Measurements from ENCODE around the gene SMPDL3A. TPM values are rescaled to one million over a fixed set of nuclear protein-coding genes. Genes with fewer than 3 reads are reported as not detected.

Gene SMPDL3A
- total RNA-seq, 1 experiment from 2014 or later = 2.4 TPM

DNA sequence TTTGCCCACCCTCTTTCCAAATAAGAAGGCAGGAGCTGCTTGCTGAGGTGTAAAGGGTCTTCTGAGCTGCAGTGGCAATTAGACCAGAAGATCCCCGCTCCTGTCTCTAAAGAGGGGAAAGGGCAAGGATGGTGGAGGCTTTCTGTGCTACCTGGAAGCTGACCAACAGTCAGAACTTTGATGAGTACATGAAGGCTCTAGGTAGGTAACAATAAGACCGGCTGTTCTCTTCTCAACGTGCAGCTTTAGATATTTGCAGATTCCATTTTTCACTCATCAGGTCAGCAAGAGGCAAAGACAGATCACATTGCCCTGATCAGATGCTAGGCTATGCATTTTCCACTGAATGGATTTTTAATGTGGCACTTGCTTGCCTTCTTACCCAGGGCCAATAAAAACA, 9.4 kb upstream of the SMPDL3A start, which contains the start of gene FABP7:
Gene FABP7, plus strand, starts transcription at position 50 of the 400 bp plus-strand sequence. Its CDS starts 79 bp downstream, at position 129.
- no peaks in the 10 kb centered on the region for H3F3A ChIP-seq (ENCODE audit: insufficient read depth, low read depth)
- ChIA-PET CTCF (no interaction called here), POLR2A (ENCODE audit: unreplicated experiment) (no interaction called here)
- no peak within 1 kb of the TSS for H3K4me2 ChIP-seq
- no peak for TF ChIP-seq EZH2 (IDR thresholded peaks at IDR 0.05; ENCODE audit: low read depth)
- H4K20me1 ChIP-seq (ENCODE audit: insufficient read depth) = no peaks in the 10 kb centered on the region
- no peaks in the 10 kb centered on the region for H3K27me3 ChIP-seq (ENCODE audit: insufficient read depth, low read depth)
- BruUV-seq (replicated peaks) = no TSS peak
- no peak within 1 kb of the TSS for H3K27ac ChIP-seq
- intact Hi-C loops (cut with micrococcal nuclease; ENCODE audit: unreplicated experiment) = no loop called here
- H3K4me3 ChIP-seq = no peak within 1 kb of the TSS
- no peak for DNase-seq
- H3K9me2 ChIP-seq (ENCODE audit: insufficient read depth) = no peaks in the 10 kb centered on the region
- no peaks in the 10 kb centered on the region for H3K36me3 ChIP-seq (ENCODE audit: low read depth)
- no peaks in the 10 kb centered on the region for H3K79me2 ChIP-seq (ENCODE audit: low read depth)
- H3K9me3 ChIP-seq (ENCODE audit: insufficient read depth, low read depth) = no peaks in the 10 kb centered on the region
- H2AFZ ChIP-seq = no peak within 1 kb of the TSS; the same call in 1 of the 2 replicates
- H3K4me1 ChIP-seq (replicated peaks; ENCODE audit: insufficient read depth) = no peaks in the 10 kb centered on the region

DNA sequence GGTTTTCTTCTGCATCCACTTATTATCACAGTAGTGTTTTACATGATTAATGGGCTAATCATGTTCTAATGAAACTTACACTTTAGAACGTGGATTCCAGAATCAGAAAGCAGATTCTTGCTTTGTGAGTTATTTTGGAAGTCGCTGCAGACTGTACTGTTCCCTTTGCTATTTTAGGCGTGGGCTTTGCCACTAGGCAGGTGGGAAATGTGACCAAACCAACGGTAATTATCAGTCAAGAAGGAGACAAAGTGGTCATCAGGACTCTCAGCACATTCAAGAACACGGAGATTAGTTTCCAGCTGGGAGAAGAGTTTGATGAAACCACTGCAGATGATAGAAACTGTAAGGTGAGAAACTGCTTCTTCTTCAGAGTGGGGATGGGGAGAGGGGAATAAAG, 8.9 kb upstream of the SMPDL3A start:
- no peak overlapping the region for H3K27ac ChIP-seq
- H3K9me3 ChIP-seq (ENCODE audit: insufficient read depth, low read depth) = no peaks in the 10 kb centered on the region
- no peak overlapping the region for H3K4me3 ChIP-seq
- H3K79me2 ChIP-seq (ENCODE audit: low read depth) = no peaks in the 10 kb centered on the region
- no peak overlapping the region for H3K4me2 ChIP-seq
- H2AFZ ChIP-seq = no peak overlapping the region
- no peaks in the 10 kb centered on the region for H3K9me2 ChIP-seq (ENCODE audit: insufficient read depth)
- TF ChIP-seq, protein P1, sequence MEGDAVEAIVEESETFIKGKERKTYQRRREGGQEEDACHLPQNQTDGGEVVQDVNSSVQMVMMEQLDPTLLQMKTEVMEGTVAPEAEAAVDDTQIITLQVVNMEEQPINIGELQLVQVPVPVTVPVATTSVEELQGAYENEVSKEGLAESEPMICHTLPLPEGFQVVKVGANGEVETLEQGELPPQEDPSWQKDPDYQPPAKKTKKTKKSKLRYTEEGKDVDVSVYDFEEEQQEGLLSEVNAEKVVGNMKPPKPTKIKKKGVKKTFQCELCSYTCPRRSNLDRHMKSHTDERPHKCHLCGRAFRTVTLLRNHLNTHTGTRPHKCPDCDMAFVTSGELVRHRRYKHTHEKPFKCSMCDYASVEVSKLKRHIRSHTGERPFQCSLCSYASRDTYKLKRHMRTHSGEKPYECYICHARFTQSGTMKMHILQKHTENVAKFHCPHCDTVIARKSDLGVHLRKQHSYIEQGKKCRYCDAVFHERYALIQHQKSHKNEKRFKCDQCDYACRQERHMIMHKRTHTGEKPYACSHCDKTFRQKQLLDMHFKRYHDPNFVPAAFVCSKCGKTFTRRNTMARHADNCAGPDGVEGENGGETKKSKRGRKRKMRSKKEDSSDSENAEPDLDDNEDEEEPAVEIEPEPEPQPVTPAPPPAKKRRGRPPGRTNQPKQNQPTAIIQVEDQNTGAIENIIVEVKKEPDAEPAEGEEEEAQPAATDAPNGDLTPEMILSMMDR (conservative IDR thresholded peaks at IDR 0.05) = no peak
- TF ChIP-seq EZH2 (IDR thresholded peaks at IDR 0.05; ENCODE audit: low read depth) = no peak
- CTCF ChIA-PET = no interaction called here
- H3K27me3 ChIP-seq (ENCODE audit: insufficient read depth, low read depth) = no peaks in the 10 kb centered on the region
- no peaks in the 10 kb centered on the region for H3F3A ChIP-seq (ENCODE audit: insufficient read depth, low read depth)
- POLR2A ChIA-PET (ENCODE audit: unreplicated experiment) = no interaction called here
- BruUV-seq (replicated peaks) = no TSS peak
- no peaks in the 10 kb centered on the region for H3K4me1 ChIP-seq (replicated peaks; ENCODE audit: insufficient read depth)
- no peak for DNase-seq
- no peaks in the 10 kb centered on the region for H3K36me3 ChIP-seq (ENCODE audit: low read depth)
- intact Hi-C loops (cut with micrococcal nuclease; ENCODE audit: unreplicated experiment) = no loop called here
- no peaks in the 10 kb centered on the region for H4K20me1 ChIP-seq (ENCODE audit: insufficient read depth)

DNA sequence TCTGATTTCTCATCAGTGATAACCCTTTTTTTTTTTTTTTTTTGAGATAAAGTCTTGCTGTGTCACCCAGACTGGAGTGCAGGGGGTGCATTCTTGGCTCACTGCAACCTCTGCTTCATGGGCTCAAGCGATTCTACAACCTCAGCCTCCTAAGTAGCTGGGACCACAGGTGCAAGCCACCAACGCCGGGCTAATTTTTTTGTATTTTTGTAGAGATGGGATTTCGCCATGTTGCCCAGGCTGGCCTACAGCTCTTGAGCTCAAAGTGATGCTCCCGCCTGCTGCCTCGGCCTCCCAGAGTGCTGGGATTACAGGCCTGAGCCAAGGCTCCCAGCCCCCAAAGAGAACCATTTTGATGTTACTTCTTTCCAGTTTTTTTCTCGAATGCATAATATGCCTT, 7.3 kb upstream of the SMPDL3A start:
- DNase-seq = no peak
- intact Hi-C loops (cut with micrococcal nuclease; ENCODE audit: unreplicated experiment) = no loop called here
- Histone ChIP-seq H3K79me2 (ENCODE audit: low read depth) (no peaks in the 10 kb centered on the region), H3K27me3 (ENCODE audit: insufficient read depth, low read depth) (no peaks in the 10 kb centered on the region), H3K27ac (no peak overlapping the region), H3K4me3 (no peak overlapping the region), H3K4me1 (replicated peaks; ENCODE audit: insufficient read depth) (no peaks in the 10 kb centered on the region), H4K20me1 (ENCODE audit: insufficient read depth) (no peaks in the 10 kb centered on the region), H2AFZ (no peak overlapping the region), H3K36me3 (ENCODE audit: low read depth) (no peaks in the 10 kb centered on the region), H3F3A (ENCODE audit: insufficient read depth, low read depth) (no peaks in the 10 kb centered on the region), H3K9me3 (ENCODE audit: insufficient read depth, low read depth) (no peaks in the 10 kb centered on the region), H3K4me2 (no peak overlapping the region), H3K9me2 (ENCODE audit: insufficient read depth) (no peaks in the 10 kb centered on the region)
- ChIA-PET POLR2A (ENCODE audit: unreplicated experiment) (no interaction called here), CTCF (no interaction called here)
- TF ChIP-seq, protein P1 (conservative IDR thresholded peaks at IDR 0.05) = no peak
- no peak for TF ChIP-seq EZH2 (IDR thresholded peaks at IDR 0.05; ENCODE audit: low read depth)
- no TSS peak for BruUV-seq (replicated peaks)

GRCh38 chr6:122783401-122783800, 5.7 kb upstream of the SMPDL3A start:
- Histone ChIP-seq H3F3A (ENCODE audit: insufficient read depth, low read depth) (peaks cover 5% of the 10 kb centered on the region; the same call in 1 of the 2 replicates), H3K4me1 (replicated peaks; ENCODE audit: insufficient read depth) (peaks cover 4% of the 10 kb centered on the region)
- CTCF ChIA-PET = no interaction called here

More at GRCh38 chr6:122783401-122783800, 5.7 kb upstream of the SMPDL3A start:
- no peak overlapping the region for H3K4me2 ChIP-seq
- no peak overlapping the region for H3K4me3 ChIP-seq
- no peaks in the 10 kb centered on the region for H3K27me3 ChIP-seq (ENCODE audit: insufficient read depth, low read depth)
- BruUV-seq (replicated peaks) = no TSS peak
- TF ChIP-seq, protein P1 (conservative IDR thresholded peaks at IDR 0.05) = no peak
- TF ChIP-seq EZH2 (IDR thresholded peaks at IDR 0.05; ENCODE audit: low read depth) = no peak
- intact Hi-C loops (cut with micrococcal nuclease; ENCODE audit: unreplicated experiment) = no loop called here
- no peaks in the 10 kb centered on the region for H3K9me2 ChIP-seq (ENCODE audit: insufficient read depth)
- H3K9me3 ChIP-seq (ENCODE audit: insufficient read depth, low read depth) = no peaks in the 10 kb centered on the region
- POLR2A ChIA-PET (ENCODE audit: unreplicated experiment) = no interaction called here
- no peaks in the 10 kb centered on the region for H3K36me3 ChIP-seq (ENCODE audit: low read depth)
- no peak overlapping the region for H3K27ac ChIP-seq
- H2AFZ ChIP-seq = no peak overlapping the region
- no peak for DNase-seq
- no peaks in the 10 kb centered on the region for H4K20me1 ChIP-seq (ENCODE audit: insufficient read depth)
- H3K79me2 ChIP-seq (ENCODE audit: low read depth) = no peaks in the 10 kb centered on the region

Measured in PC-9 (cell line).